GM21367 (cell line): ENCODE results near the gene SIRT7.
"Not testable (repeated sequence)": the region's sequence is repeated elsewhere in the genome, so short reads cannot be mapped to it uniquely, and the experiment has no call there.

Experiments used
- ATAC-seq: cut with Tn5 transposase; IDR thresholded peaks from one replicate; pipeline ENCODE4 v1.9.1; 2021; ENCODE audit not compliant: unreplicated experiment

The SIRT7 gene

GRCh38 chr17:81955058-81955681 lies 37.2 kb upstream of the SIRT7 start:
- no peak for ATAC-seq

GRCh38 chr17:81954131-81955057 lies 36.4 kb upstream of the SIRT7 start:
- ATAC-seq, result no peak

GRCh38 chr17:81953443-81953842 lies 35.5 kb upstream of the SIRT7 start:
- ATAC-seq, result not testable (repeated sequence)

DNA sequence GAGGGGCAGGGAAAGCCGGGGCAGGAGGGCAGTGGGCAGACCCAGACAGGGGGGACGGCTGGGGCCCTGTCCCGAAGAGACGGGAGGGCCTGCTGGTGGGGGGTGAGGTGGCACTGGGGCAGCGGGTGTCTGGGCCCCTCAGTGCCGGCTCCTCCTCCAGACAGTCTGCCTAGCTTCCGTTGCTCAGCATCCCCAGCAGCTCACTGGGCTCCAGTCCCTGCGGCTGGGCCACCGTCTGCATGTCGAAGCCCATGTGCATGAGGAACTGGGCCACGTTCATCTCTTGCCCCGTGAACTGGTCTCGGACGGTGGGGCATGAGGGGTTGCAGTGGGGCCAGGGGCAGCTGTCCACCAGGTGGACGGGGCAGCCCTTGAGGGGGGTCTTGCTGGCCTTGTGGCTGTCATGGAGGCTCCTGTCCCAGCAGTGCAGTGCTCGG lies 34.8 kb upstream of the SIRT7 start:
- no peak for ATAC-seq

GRCh38 chr17:81951785-81952684 lies 34.1 kb upstream of the SIRT7 start:
- no peak for ATAC-seq

DNA sequence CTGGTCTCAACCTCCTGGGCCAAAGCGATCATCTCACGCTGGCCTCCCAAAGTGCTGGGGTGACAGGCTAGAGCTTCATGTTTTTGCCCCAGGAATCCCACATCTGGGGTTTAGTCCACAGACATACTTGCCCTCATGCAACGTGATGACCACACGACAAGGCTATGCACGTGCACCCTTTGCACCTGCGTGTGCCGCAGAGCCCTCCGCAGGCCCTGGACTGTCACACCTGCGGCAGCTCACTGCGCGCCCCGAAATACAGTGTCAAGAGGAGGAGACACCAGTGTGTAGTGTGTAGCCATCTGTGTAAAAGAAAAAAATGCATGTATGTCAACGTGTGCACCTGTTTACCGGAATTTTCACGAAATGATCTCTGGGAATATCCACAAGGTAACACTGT lies 32.5 kb upstream of the SIRT7 start:
- ATAC-seq, result no peak

DNA sequence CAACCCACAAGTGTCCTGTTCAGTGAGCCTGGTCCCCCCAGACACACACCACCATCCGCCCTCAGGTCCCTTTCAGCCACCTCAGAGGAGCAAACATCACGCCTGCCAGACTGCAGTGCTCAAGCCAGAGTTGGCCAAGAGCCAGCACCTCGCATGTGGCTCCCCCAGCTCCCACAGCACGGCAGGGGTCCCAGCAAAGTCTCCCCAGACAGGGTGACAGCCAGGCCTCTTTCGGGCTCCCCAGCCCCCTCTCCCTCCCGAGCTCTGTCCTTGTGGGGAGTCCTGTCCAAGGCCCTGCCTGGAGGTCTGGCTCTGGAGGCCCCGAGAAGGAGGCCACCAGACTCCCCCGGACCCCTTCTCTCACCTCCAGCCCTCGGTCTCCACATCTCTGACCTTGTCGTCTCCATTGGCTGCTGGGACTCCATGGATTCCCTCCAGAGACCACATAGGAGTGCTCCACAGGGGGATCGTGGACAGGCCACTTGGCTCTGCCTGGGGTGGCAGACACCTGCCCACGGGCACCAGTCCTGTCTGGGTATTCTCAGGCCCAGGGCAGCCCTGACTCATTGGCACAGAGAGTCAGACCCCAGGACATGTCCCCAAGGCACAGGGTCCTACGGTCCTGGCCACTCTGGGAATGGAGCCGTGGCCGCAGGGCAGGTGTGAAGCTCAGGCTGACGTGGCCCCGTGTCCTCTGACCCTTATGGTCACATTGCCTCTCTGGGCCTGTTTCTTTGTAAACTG lies 30.8 kb upstream of the SIRT7 start:
- no peak for ATAC-seq

- ATAC-seq, result no peak
These were observed 29.2 kb upstream of the SIRT7 start, which contains the start of gene MYADML2 for GRCh38 chr17:81947189-81947588. Gene MYADML2 (minus strand): TSS chr17:81947233. CDS start chr17:81941741, 5,492 bp downstream.

DNA sequence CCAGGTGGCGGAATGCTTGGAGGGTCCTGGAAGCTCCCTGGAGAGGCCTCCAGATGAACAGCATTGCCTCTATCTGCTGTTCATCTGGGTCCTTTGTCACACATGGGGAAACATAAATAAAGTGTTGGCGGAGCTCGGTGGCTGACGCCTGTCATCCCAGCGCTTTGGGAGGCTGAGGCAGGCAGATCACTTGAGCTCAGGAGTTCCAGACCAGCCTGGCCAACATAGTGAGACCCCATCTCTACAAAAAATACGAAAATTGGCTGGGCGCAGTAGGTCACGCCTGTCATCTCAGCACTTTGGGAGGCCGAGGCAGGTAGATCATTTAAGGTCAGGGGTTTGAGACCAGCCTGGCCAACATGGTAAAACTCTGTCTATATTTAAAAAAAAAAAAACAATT lies 26.9 kb upstream of the SIRT7 start:
- no peak for ATAC-seq

DNA sequence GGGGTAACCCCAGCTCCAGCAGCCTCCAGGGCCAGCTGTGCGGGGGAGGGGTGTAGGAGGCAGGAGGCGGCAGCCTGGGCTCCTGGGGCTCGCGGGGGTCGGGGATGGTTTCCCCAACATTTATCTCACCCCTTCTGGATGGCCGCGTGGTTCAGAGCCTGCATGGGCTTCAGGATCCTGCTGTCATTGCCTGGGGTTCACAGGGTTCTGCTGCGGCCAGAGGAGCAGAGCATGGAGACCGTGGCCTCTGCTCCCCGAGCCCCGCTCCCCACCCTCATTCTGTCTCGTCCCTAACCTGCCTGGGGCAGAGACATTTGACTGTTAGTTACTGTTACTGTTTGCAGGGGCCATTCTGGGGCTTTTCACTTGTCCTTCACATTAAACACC lies 24.2 kb upstream of the SIRT7 start:
- ATAC-seq, result no peak

- ATAC-seq, result no peak
These were observed 23.6 kb upstream of the SIRT7 start for GRCh38 chr17:81941484-81942166.

GRCh38 chr17:81940538-81941483 lies 22.8 kb upstream of the SIRT7 start:
- ATAC-seq, result no peak

- ATAC-seq, result no peak
These were observed 22.0 kb upstream of the SIRT7 start for GRCh38 chr17:81939881-81940385.

DNA sequence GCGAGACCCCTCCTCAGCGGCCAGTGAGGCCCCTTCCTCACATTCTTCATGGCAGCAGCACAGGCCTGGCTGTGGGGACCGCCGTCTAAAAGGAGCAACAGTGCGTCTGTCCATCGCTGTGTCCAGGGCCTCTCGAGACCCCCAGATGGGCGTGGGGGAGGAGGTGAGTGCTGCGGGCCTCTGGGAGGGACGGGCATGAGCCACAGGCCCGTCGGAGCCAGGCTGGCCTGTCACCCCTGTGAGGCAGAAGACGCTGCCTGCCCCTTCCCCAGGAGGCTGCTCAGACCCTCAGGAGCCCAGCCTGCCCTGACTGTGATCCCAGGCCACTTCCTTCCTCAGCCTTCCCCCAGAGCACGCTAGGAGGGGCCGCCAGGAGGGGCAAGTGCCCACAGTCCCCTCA lies 21.2 kb upstream of the SIRT7 start:
- no peak for ATAC-seq

- no peak for ATAC-seq
These were observed 17.7 kb upstream of the SIRT7 start for GRCh38 chr17:81935709-81936084.

- ATAC-seq, result no peak
These were observed 17.1 kb upstream of the SIRT7 start for GRCh38 chr17:81934850-81935708.

DNA sequence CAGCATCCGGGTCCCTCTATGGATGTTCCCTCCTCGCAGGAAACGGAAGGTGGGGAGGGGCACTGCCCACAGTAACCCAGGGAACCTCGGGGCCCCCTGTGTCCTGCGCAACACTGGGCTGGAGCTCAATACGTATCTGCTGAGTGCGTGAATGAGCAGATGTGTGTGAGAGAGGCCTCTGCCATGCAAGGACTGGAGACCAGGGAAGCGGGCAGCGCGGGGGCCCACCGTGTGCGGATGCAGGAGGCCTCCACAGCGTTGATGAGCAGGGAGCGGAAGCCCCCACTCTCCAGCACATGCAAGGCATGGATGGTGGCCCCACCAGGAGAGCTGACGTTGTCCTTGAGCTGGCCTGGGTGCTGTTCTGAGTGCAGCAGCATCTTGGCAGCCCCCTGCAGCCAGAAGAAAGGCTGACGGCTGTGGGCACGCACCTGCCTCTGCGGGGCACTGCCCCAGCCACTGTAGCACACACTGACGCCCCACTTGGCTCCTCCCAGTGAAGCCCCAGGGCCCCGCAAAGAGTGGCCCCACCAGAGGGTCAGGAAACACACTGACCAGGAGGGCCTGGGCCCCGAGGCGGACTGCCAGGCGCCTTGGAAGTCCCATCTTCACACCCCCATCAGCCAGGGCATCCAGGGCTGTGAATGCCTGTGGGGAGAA lies 16.3 kb upstream of the SIRT7 start:
- ATAC-seq, result no peak
